RWPE1 (cell line): Measurements from ENCODE around the gene UBE2J2.
"Not testable (repeated sequence)": the region's sequence is repeated elsewhere in the genome, so short reads cannot be mapped to it uniquely, and the experiment has no call there.

ENCODE experiments used
- CTCF ChIA-PET: fragments of 350-600 bp; sonication (Branson Sonifier 250); formaldehyde crosslinking; extraction: SDS; loops from one replicate; lab custom pipeline; 2021; lab: Yijun Ruan, JAX
- POLR2A ChIA-PET: fragments of 400-600 bp; formaldehyde crosslinking; extraction: SDS; loops from one replicate; lab custom pipeline; 2020; ENCODE audit warnings: antibody characterized with exemption; ENCODE audit not compliant: low non-redundant PET; lab: Yijun Ruan, JAX
- DNase-seq: peaks from one replicate; pipeline ENCODE4 v3.0.0; 2012; ENCODE audit warnings: low spot score
- H3K27ac ChIP-seq: fragments of 450-650 bp; 2 replicates; pipeline ENCODE4 v1.5.1; 2017
- CTCF ChIP-seq: fragments of 450-650 bp; conservative IDR thresholded peaks from 2 replicates; pipeline ENCODE4 v1.5.1; 2017; ENCODE audit warnings: low read depth, mild to moderate bottlenecking

Gene UBE2J2

DNA sequence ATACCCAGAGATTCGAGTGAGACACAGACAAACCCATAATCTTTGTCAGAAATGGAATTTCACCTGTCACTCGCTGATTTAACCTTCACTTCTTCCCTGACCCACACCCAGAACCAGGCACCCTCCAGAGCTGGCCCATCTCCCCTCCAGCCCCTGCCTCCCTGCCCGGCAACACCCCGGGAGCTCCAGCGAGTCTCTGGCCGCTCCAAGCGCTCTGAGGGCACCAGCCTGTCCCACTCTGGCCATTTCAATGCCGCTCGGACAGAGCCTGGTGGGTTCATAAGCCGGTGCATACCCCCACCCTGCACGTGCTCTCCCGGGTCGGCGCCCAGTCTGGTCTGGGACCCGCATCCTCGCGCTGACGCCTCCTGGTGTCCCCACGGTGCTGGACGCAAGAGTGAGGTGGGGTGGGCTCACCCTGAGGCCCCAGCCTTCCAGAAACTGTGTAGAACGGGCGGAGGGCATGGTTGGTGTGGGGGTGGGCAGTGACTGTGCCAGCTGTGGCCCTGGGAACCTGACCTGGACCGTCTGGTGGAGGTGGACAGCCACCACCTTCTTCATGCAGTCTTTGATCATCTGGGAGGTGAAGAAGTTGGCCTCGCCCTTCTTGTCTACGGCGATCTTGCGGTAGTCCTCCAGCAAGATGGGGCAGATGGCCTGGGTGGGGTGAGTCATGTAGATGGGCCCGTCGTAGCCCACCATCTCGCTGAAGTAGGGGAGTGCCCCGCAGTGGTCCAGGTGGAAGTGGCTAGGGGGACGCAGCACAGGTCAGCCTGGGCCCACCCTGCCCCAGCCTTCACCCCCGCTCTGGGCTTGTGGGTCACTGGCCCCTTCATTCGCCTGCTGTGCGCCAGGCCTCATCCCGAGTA, 45.4 kb upstream of the UBE2J2 start:
- peak overlapping the region; percentile 100 for H3K27ac ChIP-seq
- DNase-seq: no peak
- ChIA-PET CTCF (interaction anchor here (1.0 to 1.5 kb wide), 2 partner anchors 53 to 186 kb away, joined by 3 to 4 read pairs; no protein-coding TSS in a partner anchor), POLR2A (interaction anchor here (0.8 kb wide), 1 partner anchor 14 kb away, joined by 4 read pairs; no protein-coding TSS in a partner anchor)
- TF ChIP-seq CTCF: no peak

- ChIA-PET CTCF (interaction anchor here (1.0 to 1.5 kb wide), 2 partner anchors 54 to 187 kb away, joined by 3 to 4 read pairs; no protein-coding TSS in a partner anchor), POLR2A (interaction anchor here (0.8 kb wide), 1 partner anchor 13 kb away, joined by 4 read pairs; no protein-coding TSS in a partner anchor)
- peak overlapping the region; percentile 100 for H3K27ac ChIP-seq
- no peak for DNase-seq
- TF ChIP-seq CTCF: no peak
These were observed 44.5 kb upstream of the UBE2J2 start for GRCh38 chr1:1318131-1318652.

DNA sequence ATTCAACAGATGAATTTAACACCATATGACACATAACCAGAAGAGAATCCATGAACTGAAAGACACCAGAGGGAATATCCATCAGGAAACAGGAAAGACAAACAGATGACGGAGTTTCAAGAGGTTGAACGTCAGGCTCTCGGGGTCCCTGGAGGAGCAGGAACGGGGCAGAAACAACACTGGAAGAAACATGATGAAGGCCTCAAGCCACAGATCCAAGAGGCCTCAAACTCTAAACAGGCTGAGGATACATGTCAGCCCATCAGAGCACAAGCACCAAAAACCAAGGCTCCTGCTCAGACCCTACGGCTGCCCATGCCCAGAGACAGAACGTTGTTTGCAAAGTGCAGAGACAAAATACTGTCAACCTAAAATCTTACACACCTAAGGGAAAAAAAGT, 43.8 kb upstream of the UBE2J2 start:
- peak overlapping the region; percentile 100 for H3K27ac ChIP-seq
- no peak for TF ChIP-seq CTCF
- DNase-seq: no peak
- ChIA-PET CTCF (interaction anchor here (1.5 kb wide), 1 partner anchor 188 kb away, joined by 4 read pairs; no protein-coding TSS in a partner anchor), POLR2A (no interaction called here)

GRCh38 chr1:1316199-1316598, 42.5 kb upstream of the UBE2J2 start:
- DNase-seq, POLR2A ChIA-PET, CTCF ChIA-PET: not testable (repeated sequence)
- peak overlapping the region; percentile 100 for H3K27ac ChIP-seq

- CTCF ChIA-PET: interaction anchor here (0.7 to 1.1 kb wide), 2 partner anchors 29 to 40 kb away, joined by 3 to 4 read pairs; no protein-coding TSS in a partner anchor
- DNase-seq: no peak
- no peak for TF ChIP-seq CTCF
- H3K27ac ChIP-seq: peak overlapping the region; percentile 100
- POLR2A ChIA-PET: no interaction called here
These were observed 41.8 kb upstream of the UBE2J2 start for GRCh38 chr1:1315435-1315954.

DNA sequence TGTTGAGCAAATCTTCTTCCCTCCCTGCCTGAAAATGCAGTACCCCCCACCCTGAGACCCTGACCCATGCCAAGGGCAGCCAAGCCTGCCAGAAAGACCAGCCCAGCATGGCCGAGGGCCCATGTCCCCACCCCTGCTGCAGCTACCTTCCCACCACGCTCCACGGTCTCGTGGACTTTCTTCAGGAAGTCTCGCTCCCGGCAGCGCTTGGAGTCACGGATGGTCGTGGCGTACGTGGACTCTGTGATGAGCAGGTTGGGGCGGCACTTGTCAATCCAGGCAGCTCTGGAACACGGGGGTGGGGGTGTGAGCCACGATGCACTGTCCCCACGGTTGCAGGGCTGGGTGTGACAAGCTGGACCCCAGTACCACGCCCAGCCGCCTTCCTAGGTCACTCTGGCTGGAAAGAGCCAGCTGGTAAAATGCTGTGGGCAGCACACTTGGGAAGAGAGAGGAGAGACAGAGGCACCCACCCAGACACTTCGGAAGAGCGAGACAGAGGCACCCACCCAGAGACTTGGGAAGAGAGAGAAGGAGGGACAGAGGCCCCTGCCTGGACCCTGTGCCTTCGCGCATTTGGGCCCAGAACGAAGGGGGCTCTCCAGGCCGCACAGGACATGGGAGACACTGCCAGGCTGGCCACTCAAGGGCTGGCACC, 41.2 kb upstream of the UBE2J2 start:
- peak overlapping the region; percentile 100 for H3K27ac ChIP-seq

More for the DNA sequence above, 41.2 kb upstream of the UBE2J2 start:
- ChIA-PET POLR2A (no interaction called here), CTCF (interaction anchor here (0.7 to 1.1 kb wide), 2 partner anchors 30 to 39 kb away, joined by 3 to 4 read pairs; no protein-coding TSS in a partner anchor)
- TF ChIP-seq CTCF: no peak
- DNase-seq: no peak
